Skin of body (tissue), 2 donors: Measurements from ENCODE around the gene STK25. TPM values are rescaled to one million over a fixed set of nuclear protein-coding genes. Genes with fewer than 3 reads are reported as not detected.
"Not testable (repeated sequence)": the region's sequence is repeated elsewhere in the genome, so short reads cannot be mapped to it uniquely, and the experiment has no call there.

Experiments used
- DNase-seq: peaks from one replicate; lab custom pipeline; 2025; lab: John Stamatoyannopoulos, UW
- total RNA-seq: library from RNA; depleted of rRNA; stranded (reverse); fragments of >200 nt; gene quantifications from one replicate; pipeline ENCODE4 v1.2.3, GENCODE V29; 2014

STK25 gene
- total RNA-seq, 1 donor from 2014 or later = 107 TPM

DNA sequence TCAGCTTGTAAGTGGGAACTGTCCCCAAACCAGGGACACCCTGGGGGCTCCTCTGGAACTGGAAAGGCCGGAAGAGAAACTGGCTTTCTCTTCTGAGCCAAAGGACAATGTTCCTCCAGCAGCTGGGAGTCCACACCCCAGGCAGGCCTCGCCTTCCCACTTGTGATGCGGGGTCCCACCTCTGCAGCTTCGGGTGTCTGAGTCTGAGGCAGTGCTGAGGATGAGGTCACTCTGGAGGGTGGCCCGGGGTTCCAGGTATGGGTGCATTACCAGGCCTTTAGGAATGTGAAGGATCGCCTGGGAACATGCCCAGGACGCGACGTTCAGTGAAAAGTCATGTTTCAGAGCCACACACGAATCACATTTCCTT, 32.0 kb upstream of the STK25 start:
- no peak for DNase-seq

- no peak for DNase-seq
Observed at GRCh38 chr2:241539616-241540374, 31.4 kb upstream of the STK25 start.

- DNase-seq = no peak
Observed at GRCh38 chr2:241538838-241539615, 30.6 kb upstream of the STK25 start.

DNA sequence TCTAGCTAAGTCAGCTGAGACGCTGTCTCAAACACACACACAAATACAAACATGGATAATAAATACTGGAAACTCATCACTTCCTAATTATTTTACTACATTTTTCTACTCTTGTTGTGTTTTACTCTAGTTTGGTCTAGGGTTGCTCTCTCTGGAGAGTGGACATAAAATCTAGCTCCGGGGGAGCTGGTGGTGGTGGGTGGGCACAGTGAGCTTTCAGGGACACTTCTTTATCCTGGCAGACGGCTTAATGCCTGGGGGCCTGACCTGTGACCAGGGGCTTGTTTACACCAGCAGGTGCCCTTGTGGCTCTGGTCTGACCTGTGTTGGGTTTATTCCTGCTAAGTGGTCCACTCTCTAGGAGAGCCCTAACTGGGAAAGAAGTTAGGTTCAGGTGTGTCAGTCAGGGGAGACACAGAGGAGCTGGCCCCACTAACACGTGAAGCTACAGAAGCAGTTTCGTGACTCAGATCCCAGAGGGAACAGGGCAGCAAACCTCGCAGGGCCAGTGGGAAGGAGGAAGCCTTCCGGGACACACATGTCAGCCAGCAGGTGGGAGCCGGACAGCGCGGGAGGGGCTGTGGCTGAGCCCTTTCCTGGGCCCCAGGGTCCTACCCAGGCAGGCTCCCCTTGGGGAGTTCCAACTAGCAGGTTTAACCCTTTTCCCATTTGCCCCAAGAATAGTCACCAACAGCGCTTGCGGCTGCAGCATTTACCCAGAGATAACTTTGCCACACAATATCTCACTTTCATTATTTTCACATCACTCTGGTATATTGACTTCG, 27.7 kb upstream of the STK25 start:
- DNase-seq = no peak

DNA sequence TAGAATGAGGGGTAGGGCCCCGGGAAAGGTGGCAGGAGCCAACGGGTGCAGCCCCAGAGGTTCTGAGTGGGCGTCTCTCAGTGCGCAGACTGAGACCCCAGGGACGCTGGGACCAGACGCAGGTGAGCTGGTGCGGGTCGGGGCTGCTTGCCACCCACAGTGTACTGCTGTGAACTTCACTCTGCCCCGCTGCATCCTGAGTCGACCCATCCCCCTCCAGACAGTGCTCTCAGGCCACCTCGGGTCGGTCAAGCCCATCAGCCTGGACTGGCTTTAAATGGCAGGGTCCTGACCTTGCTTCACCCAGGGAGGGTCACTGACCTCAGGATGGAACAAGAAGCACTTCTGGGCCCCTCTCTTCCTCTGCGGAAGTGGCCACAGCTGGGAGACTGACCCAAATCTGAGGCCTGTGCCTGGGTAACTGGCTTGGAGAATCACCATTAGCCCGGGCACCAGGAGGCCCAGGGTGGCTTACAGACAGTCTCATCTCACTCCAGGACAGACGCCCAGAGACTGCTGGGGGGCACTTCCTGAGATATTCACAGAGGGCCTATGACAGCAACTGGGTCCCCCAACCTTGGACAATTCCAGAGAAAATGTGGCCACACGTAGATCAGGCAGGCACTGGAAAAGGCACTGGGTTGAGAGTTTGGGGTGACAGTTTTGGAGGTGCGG, 26.5 kb upstream of the STK25 start:
- no peak for DNase-seq

DNA sequence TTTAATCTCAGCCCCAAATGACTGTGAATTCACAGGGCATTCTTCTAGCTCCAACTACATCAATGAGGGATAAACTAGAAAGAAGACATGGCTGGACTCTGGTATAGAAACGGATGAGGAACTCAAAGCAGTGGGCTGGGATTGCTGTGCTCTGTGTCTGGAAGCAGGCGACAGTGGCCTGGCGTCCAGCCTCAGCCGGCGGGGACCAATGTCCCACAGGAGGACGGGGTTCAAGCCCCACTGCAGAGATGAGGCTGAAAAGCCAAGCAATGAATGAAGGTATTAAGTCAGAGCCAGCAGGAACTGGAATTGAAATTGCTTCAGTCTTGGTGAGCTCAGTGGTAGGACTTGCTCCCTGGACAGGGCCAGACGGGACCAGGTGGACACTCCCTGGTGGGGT, 25.9 kb upstream of the STK25 start:
- DNase-seq = no peak

DNA sequence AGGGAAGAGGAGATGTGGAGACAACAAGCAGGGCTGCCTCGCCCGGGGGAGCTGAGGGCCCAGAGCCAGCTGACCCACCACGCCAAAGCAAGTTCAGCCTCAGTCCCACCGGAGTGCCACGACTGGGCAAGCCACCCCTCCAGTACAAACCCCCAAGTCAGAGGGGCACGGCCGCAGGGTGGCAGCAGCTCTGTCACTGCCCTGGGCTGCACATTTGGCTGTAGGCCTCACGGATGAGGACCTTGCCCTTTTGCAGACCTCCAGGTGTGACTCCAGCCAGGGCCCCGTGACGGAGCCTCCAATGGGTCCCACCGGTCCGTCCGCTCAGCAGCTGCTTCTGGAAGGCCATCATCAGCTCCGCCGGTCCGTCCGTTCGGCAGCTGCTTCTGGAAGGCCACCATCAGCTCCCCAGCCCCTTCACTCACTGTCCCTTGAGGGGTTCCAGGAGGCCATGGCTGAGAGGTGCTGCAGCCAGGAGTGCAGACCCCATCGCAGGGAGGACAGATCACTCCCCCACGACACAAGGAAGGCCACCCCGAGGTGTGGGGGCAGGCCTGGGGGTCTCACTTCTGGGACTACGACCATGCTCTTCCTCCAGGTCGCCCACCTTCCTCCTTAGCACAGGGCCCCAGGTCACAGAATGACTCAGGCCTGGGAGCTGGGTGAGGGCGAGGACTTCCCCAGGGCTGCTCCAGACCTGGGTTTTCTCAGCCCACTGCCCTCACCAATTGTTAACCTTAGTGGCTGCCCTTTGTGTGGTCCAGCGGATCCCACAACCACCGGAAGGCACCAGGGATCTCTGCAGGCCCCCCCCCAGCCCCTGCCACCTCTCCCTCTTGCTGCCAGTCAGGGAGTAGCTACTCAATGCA, 24.6 kb upstream of the STK25 start:
- DNase-seq = no peak

DNA sequence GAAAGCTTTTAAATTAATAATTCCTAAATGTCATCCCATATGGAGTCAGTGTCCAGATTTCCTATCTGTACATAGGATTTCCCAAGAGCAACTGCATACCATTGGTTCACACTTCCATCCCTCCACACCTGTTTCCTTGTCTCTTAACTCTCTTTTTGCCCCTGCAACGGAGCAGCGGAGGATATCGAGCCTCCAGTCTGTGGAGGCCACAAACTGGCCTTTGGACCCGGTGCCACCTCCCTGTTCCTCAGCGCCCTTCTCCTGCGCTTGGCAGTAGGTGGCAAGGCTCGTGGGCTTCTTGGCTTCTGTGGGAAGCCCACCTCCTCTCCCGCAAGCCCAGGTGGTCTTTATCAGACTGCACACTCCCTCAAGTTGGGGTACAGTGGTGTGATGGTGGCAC, 23.8 kb upstream of the STK25 start:
- no peak for DNase-seq

DNA sequence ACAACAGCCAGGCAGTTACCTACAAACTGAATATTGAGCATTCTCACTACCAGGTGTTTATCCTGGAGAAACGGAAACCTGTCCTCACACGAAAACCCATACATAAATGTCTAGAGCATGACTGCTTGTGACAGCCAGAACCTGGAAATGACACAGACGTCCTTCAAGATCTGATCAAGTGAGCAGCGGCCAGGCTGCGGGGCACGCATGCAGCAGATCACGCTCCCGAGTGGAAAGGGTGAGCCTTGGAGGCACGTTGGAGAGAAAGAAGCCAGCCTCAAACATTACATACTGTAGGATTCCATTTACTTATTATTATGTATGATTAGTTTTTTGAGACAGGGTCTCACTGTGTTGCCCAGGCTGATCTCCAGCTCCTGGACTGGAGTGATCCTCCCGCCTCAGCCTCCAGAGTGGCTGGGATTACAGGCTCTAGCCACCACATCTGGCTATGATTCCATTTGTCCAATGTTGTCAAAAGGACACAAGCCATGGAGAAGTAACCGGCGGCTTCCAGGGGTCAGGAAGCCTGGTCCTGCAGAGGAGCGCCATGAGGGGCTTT, 22.9 kb upstream of the STK25 start:
- DNase-seq = no peak

DNA sequence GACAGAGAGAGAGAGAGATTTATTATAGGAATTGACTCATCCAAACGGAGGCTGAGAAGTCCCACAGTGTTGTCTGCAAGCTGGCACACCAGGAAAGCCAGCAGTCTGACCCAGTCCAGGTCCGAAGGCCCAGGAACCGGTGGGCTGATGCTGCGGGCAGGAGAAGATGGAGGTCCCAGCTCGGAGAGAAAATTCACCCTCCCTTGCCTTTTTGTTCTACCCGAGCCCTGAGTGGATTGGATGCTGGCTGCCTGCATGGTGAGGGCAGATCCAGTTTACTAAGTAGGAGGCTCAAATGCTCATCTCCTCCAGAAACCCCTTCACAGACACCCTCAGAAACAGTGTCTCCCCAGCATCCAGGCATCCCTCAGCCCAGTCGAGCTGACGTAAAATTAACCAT, 22.2 kb upstream of the STK25 start:
- DNase-seq = no peak

DNA sequence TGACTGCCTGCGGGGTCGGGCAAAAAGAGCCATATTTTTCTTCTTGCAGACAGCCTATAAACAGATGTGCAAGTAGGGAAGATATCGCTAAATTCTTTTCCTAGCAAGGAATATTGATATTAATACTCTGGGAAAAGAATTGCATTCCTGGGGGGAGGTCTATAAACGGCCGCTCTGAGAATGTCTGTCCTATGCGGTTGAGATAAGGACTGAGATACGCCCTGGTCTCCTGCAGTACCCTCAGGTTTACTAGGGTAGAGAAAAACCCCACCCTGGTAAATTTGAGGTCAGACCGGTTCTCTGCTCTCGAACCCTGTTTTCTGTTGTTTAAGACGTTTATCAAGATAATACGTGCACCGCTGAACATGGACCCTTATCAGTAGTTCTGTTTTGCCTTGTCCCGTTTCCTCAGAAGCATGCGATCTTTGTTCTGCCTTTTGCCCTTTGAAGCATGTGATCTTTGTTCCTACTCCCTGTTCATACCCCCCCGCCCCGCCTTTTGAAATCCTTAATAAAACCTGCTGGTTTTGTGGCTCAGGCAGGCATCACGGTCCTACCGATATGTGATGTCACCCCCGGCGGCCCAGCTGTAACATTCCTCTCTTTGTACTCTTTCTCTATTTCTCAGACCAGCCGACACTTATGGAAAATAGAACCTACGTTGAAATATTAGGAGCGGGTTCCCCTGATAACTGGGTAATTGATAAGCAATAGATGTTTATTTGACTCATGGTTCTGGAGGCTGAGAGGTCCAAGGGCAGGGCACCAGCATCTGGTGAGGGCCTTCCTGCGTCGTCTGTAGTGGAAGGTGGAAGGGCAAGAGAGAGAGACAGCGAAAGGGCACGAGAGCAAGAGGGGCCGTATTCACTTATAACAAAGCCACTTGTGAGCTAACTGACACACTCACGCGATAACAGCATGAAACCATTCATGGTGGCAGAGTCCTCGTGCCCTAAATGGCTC, 17.7 kb upstream of the STK25 start:
- DNase-seq = not testable (repeated sequence)

DNA sequence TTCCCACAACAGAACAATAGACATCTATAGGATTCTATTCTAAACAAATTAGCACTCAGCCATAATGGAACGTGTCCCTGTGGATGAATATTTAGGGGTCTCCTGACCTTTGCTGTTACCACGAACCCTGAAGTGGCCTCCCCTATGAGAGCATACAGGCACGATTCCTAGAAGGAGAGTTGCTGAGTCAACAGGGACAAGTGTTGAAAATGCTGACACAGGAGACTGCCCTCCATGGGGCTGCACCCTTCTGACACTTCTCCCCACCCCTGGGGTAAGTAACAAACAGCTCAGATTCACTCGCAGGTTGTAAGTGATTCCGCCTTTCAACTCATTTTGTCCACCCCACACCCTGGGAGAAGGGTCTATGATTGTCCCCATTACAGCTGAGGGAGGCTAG, 14.1 kb upstream of the STK25 start:
- DNase-seq = no peak

DNA sequence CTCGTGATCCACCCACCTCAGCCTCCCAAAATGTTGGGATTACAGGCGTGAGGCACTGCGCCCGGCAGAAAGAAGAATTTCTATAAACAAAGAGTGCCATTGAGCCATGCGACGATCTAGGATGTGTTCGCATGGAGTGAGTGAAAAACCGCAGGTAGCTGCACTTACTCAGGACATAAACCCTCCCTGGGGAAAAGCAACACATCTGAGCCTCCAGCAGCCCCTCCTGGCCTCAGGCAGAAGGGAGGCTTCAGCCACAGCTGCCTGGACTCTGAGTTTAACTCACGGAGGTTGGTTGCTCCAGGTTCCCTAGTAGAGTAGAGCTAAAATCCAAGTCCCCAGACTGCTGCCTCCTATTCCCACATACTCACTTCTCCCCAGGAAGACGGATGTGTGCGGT, 11.3 kb upstream of the STK25 start:
- no peak for DNase-seq

GRCh38 chr2:241517297-241517696, 8.9 kb upstream of the STK25 start:
- no peak for DNase-seq

GRCh38 chr2:241516520-241516965, 8.2 kb upstream of the STK25 start:
- no peak for DNase-seq

GRCh38 chr2:241514986-241515737, 6.8 kb upstream of the STK25 start:
- no peak for DNase-seq

DNA sequence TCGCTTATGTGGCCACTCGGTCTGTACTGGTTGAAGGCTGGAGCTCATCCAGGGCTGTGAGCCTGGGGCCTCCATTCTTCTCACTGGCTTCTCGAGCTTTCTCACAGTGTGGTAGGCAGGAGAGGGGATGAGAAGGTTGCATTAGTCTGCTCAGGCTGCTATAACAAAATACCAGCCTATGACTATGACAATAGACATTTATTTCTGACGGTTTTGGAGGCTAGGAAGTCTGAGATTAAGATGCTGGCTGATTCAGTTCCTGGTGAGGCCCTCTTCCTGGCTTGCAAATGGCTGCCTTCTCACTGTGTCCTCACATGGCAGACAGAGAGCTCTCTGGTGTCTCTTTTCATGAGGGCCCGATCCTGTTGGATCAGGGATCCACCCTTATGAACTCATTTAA, 6.2 kb upstream of the STK25 start:
- no peak for DNase-seq

DNA sequence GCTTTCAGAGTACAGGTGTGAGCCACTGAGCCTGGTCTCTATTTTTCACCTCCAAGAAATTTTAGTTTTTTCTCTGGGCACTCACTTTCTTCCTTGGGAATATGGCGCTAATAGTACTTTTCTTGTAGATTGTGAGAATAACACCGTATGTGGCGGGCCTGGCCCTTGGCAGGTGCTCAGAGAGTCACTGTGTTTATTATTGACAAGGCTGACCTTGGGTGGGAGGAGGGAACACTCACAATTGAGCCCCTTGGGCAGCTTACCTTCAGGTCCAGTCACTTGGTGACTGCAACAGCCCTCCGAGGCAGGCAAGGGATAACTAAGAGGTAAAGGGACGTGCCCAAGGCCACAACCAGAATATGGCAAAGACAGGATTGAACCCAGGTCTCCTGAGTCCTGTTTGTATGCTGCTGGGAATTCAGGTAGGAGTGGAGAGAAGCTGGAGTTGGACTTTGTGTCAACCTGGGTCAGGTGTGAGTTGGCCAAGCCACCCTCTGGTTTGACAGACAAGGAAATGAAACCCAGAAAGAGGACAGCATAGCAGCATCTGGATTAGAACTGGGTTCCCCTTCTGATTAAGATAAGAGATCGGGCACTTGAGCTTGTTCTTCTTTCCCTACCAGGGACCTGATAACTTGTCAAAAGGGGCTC, 2.8 kb upstream of the STK25 start:
- DNase-seq = no peak
